ENCODE results near the gene TRPM6. TPM values are rescaled to one million over a fixed set of nuclear protein-coding genes. Genes with fewer than 3 reads are reported as not detected.

The TRPM6 gene
- total RNA-seq, 1 donor from 2014 or later = 0.10 TPM

DNA sequence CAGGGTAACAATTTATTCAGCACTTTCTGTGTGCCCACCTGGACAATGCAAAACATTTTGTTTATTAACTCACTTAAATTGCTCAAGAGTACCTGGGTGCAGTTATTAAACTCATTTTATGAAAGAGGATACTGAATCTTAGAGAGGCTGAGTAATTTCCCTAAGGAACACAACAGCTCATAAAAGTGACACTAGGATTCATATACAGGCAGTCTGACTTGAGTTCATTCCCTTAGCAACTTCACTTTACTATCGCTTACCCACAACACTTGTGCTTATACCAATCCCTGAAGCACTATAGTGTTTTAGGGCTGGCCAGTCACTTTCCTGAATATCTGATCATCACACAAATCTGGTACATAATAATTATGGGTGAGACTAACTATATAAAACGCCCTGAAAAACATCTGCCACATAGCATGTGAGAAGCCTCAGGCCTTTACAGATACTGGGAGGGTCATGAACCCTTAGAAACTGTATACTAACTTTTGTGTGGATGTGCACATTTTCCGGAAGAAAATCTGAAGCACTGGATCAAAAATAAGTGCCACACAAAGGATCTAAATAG, 11.3 kb downstream of the TRPM6 start:
- no peak overlapping the region for H3K4me3 Mint-ChIP-seq (ENCODE audit: low read depth)
- no peaks in the 10 kb centered on the region for H3K36me3 Mint-ChIP-seq (ENCODE audit: insufficient read depth)
- no peak for DNase-seq (ENCODE audit: low spot score, unreplicated experiment)
- peaks cover 8% of the 10 kb centered on the region for H3K9me3 Mint-ChIP-seq (ENCODE audit: low read depth)
- no peak overlapping the region for H3K27ac Mint-ChIP-seq
- TF ChIP-seq, protein P1, sequence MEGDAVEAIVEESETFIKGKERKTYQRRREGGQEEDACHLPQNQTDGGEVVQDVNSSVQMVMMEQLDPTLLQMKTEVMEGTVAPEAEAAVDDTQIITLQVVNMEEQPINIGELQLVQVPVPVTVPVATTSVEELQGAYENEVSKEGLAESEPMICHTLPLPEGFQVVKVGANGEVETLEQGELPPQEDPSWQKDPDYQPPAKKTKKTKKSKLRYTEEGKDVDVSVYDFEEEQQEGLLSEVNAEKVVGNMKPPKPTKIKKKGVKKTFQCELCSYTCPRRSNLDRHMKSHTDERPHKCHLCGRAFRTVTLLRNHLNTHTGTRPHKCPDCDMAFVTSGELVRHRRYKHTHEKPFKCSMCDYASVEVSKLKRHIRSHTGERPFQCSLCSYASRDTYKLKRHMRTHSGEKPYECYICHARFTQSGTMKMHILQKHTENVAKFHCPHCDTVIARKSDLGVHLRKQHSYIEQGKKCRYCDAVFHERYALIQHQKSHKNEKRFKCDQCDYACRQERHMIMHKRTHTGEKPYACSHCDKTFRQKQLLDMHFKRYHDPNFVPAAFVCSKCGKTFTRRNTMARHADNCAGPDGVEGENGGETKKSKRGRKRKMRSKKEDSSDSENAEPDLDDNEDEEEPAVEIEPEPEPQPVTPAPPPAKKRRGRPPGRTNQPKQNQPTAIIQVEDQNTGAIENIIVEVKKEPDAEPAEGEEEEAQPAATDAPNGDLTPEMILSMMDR (IDR thresholded peaks at IDR 0.05; ENCODE audit: unreplicated experiment) = no peak
- peaks cover 4% of the 10 kb centered on the region for H3K27me3 Mint-ChIP-seq
- H3K4me1 Mint-ChIP-seq (ENCODE audit: low read depth) = peaks cover 4% of the 10 kb centered on the region

DNA sequence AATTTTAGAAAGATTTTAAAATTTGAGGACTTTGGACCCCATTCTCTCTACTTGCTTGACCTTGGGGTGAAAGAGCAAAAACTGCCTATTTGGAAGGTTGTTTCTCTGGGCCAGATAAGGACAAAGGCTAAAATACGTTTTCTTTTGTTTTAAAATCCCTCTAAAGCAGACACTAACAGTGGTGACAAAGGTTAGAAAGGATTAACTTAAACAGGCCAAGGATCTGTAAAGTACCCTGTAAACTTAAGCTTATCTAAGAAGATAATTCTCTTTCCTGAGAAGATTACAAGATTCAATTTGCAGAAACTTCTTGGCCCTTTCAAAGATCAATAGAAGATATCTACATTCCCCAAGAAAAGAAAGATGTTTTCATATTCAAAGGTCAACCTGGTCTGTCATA, 12.1 kb downstream of the TRPM6 start:
- Mint-ChIP-seq H3K4me3 (ENCODE audit: low read depth) (no peak overlapping the region), H3K27ac (no peak overlapping the region), H3K36me3 (ENCODE audit: insufficient read depth) (no peaks in the 10 kb centered on the region), H3K27me3 (peaks cover 4% of the 10 kb centered on the region), H3K9me3 (ENCODE audit: low read depth) (peaks cover 7% of the 10 kb centered on the region), H3K4me1 (ENCODE audit: low read depth) (peaks cover 4% of the 10 kb centered on the region)
- TF ChIP-seq, protein P1 (IDR thresholded peaks at IDR 0.05; ENCODE audit: unreplicated experiment) = no peak
- DNase-seq (ENCODE audit: low spot score, unreplicated experiment) = no peak

GRCh38 chr9:74874220-74874619, 13.5 kb downstream of the TRPM6 start:
- Mint-ChIP-seq H3K27ac (no peak overlapping the region), H3K36me3 (ENCODE audit: insufficient read depth) (no peaks in the 10 kb centered on the region), H3K9me3 (ENCODE audit: low read depth) (peaks cover 5% of the 10 kb centered on the region), H3K27me3 (peaks cover 4% of the 10 kb centered on the region), H3K4me3 (ENCODE audit: low read depth) (no peak overlapping the region), H3K4me1 (ENCODE audit: low read depth) (peaks cover 4% of the 10 kb centered on the region)
- TF ChIP-seq, protein P1 (IDR thresholded peaks at IDR 0.05; ENCODE audit: unreplicated experiment) = no peak
- DNase-seq (ENCODE audit: low spot score, unreplicated experiment) = no peak

DNA sequence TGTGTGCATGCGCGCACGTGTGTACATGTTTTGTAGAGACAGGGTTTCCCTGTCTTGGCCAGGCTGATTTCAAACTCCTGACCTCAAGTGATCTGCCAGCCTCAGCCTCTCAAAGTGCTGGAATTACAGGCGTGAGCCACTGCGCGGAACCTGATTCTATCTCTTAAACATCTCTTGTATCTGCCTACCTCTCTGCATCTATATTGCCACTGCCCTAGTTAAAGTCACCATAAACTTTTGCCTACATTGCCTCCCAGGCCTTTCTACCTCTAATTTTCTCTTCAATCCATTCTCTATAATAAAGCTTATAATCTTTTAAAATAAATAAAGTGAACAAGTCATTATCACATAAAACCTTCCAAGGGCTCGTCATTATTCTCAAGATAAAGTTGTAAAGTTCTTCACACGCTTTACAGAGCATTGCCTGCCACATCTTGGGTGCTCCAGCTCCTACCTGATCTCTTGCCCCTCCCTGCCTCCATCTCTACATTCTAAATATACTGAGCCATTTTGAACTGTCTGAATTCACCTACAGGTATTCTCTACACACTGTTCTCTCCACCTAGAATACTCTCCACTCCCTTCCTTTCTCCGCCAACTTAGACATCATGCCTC, 15.0 kb downstream of the TRPM6 start:
- Mint-ChIP-seq H3K27me3 (peaks cover 4% of the 10 kb centered on the region), H3K27ac (no peak overlapping the region), H3K4me3 (ENCODE audit: low read depth) (no peak overlapping the region), H3K4me1 (ENCODE audit: low read depth) (peaks cover 4% of the 10 kb centered on the region), H3K9me3 (ENCODE audit: low read depth) (no peaks in the 10 kb centered on the region), H3K36me3 (ENCODE audit: insufficient read depth) (no peaks in the 10 kb centered on the region)
- no peak for DNase-seq (ENCODE audit: low spot score, unreplicated experiment)
- TF ChIP-seq, protein P1 (IDR thresholded peaks at IDR 0.05; ENCODE audit: unreplicated experiment) = no peak

DNA sequence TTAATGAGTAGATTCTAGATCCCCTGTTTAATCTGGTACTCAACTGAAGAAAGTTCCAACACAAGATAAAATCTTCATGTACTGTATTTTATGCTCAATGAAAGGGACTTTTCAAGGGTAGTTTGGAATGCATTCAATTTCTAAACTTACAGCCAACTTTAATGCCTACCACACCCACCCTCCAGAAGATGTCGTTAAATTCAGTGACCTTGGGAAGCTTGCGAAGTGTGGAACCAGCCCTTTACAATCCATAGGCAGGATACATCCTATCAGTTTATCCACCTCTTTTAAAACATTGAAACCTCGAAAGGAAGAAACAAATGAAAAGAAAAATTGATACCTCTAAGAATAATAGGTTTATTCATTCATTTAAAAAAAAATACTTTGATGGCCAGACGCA, 20.2 kb downstream of the TRPM6 start:
- no peak for DNase-seq (ENCODE audit: low spot score, unreplicated experiment)
- no peak overlapping the region for H3K27ac Mint-ChIP-seq
- no peaks in the 10 kb centered on the region for H3K4me1 Mint-ChIP-seq (ENCODE audit: low read depth)
- TF ChIP-seq, protein P1 (IDR thresholded peaks at IDR 0.05; ENCODE audit: unreplicated experiment) = no peak
- H3K9me3 Mint-ChIP-seq (ENCODE audit: low read depth) = no peaks in the 10 kb centered on the region
- H3K4me3 Mint-ChIP-seq (ENCODE audit: low read depth) = no peak overlapping the region
- H3K36me3 Mint-ChIP-seq (ENCODE audit: insufficient read depth) = no peaks in the 10 kb centered on the region
- no peaks in the 10 kb centered on the region for H3K27me3 Mint-ChIP-seq
